ENCODE data around the gene CD47.
A peak's percentile ranks its signal among the peaks of the same experiment; 100 is the strongest.

Gene CD47

GRCh38 chr3:108091498-108092250 lies 843 bp upstream of the CD47 start:
- DNase-seq (ENCODE audit: low spot score), result peak; percentile 41

DNA sequence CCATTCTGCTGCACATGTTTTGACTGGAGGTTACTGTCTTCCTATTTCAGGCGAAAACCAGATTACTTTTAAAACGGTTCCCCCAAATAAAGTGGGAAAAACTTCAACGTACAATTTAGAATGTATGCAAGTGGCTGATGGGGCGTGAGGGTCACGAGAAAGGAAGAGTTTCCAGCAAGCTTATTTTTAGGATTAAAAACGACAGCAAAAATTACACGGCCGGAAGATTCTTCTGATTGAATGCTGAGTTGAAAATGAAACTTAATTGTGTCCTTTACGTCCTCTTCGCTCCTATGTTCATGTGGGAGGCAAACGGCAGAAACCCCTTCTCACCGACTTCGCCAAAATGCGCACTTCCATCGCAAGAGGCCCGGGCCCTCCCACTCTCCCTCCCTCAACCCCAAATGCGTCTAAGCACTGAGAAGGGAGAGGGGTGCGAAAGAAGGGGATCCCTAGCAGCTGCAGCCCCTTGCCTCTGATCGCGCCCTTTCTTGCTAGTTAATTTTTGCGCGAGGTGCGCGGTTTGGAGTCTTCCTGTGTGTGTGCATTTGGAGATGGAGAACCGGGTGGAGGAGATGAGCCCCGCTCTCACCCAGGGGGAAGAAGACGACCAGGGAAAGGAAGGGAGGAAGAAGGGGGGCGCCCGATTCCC lies 656 bp downstream of the CD47 start:
- peak; percentile 42 for DNase-seq (ENCODE audit: low spot score)

DNA sequence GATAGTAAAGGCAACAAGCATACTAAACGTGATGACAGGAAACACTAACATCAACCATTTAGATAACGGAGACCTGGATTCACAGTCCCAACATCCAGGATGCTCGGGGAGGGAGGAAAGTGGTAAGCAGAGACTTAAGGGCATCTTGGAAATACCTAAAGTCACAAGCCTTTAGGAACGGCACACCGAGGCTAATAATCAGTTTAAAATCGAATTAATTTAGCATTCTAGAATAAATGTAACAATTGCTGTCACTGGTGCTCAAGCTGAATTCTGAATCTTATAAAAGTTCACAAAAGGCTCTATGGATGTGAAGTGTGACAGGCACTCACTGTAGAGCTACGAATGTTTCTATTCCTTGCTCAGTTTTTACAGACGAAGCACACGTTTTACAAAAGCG lies 1.3 kb downstream of the CD47 start:
- DNase-seq (ENCODE audit: low spot score), result no peak

DNA sequence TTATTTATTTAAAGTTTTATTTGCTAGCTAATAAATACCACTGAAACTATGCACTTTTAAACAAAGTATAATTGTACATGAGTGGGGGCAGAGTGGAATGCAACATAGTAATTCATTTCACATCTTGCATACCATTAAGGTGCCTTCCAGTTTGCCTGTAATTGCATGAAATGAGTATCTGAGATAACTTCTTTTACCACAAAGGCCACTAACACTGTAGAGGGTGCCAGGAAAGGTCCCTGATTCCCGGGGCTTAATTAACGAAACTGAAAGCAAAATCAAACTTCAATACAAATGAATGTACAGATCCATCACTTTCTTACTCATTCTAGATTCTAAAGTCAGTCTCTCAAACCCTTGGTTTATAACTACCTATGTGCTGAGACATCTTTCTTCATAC lies 2.1 kb downstream of the CD47 start:
- peak; percentile 36 for DNase-seq (ENCODE audit: low spot score)

GRCh38 chr3:108088146-108088545 lies 2.7 kb downstream of the CD47 start:
- DNase-seq (ENCODE audit: low spot score), result no peak

- DNase-seq (ENCODE audit: low spot score), result no peak
Observed at GRCh38 chr3:108086653-108087052, 4.2 kb downstream of the CD47 start.

DNA sequence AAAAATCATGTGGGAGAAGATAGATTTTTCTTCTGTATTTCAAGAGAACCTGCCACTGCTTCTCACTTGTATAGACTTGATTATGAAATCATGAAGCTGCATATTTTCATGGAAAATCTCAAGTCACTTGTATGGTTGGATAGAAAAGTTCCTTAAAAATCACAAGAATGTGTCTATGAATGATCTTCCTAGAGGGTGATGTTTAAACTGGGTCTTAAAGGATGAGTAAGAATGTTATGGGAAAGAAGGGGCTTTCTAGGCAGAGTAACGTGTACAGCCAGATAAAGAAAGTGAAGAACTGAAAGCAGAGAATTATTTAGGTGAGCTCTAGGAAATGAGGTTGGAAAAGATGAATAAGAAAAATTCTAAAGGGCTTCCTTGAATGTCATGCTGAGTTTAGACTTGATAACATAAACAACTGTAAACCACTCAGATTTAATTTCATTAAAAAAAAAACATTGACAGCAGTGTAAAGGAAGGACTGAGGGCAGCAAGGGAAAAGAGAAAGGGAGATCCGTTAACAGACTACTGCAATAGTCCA lies 5.0 kb downstream of the CD47 start:
- no peak for DNase-seq (ENCODE audit: low spot score)

DNA sequence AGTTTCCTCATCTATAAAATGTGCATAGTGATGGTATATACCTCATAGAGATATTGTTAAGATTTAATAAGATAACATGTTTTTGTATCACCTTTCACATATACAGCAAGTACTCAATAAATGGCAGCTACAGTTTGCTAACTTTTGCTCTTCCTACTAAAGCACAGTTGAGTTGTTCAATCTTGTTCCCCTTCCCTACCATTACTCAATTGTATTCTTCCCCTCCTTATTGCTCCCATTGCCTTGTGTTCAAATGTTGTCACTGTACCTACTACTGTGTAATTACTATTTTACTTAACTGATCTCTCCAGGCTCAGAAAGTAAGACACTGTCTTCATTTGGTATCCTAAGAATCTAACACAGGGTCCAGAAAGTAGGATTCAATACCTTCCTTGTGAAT lies 5.5 kb downstream of the CD47 start:
- DNase-seq (ENCODE audit: low spot score), result no peak

DNA sequence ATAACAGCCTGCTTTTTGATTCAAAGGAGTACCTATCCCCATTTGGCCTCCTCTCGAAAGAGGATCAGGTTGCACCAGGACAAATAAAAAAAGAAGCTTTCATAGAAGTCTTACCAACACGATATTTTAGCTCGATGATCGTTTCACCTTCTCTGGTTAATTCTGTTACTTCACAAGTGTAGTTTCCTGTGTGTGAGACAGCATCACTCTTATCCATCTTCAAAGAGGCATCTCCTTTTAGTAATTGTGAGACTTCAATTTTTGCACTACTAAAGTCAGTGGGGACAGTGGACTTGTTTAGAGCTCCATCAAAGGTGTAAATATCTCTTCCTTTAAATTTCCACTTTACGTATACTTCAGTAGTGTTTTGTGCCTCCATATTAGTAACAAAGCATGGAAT lies 11.0 kb downstream of the CD47 start:
- no peak for DNase-seq (ENCODE audit: low spot score)

GRCh38 chr3:108079043-108079442 lies 11.8 kb downstream of the CD47 start:
- no peak for DNase-seq (ENCODE audit: low spot score)

DNA sequence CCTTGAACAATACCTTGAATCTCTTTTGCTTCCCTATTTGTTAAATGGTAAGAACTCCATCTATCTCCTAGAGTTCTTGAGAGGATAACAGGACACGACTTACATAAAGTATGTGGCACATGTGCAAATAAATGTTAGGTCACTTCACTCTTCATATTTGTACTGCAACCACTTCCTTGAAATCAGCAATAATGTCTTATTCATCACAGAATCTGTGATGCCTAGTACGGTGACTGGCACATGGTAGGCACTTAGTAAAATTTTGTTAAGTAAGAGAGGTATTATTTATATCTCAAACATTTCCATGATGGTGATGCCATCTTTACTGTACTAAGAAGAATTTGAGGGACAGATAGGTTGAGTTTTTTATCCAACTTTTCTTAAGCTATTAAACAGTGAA lies 14.3 kb downstream of the CD47 start:
- DNase-seq (ENCODE audit: low spot score), result no peak

- DNase-seq (ENCODE audit: low spot score), result no peak
Observed at GRCh38 chr3:108073764-108074431, 16.9 kb downstream of the CD47 start.

GRCh38 chr3:108071368-108071767 lies 19.5 kb downstream of the CD47 start:
- no peak for DNase-seq (ENCODE audit: low spot score)

GRCh38 chr3:108070356-108070755 lies 20.5 kb downstream of the CD47 start:
- no peak for DNase-seq (ENCODE audit: low spot score)

GRCh38 chr3:108067768-108068167 lies 23.1 kb downstream of the CD47 start:
- no peak for DNase-seq (ENCODE audit: low spot score)

GRCh38 chr3:108065096-108065495 lies 25.7 kb downstream of the CD47 start:
- no peak for DNase-seq (ENCODE audit: low spot score)

DNA sequence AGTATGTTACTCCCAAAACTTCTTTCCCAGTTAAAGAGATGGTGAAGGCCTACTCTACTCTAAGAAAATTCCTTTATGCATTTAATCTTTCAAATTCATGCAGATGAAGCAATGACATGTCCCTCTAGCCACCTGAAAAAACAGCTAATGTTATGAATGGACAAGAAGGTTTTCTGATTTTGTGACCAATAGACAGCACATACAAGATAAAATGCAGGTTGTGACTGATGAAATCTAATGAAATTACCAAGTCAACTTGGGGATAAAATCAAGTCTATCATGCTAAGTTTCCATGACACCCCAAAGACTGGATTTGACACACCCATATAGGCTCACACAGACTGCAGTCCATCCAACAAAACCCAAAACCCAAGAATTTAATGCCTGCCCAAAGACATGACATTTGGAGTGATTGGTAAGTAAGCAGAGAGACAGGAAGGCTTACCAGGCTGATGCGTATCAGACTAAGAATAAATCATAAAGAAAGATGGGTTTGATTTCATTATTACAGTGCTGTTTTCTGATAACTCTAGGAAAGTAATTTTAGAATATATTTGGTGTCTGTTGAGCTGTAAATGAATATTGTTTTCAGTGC lies 26.4 kb downstream of the CD47 start:
- DNase-seq (ENCODE audit: low spot score), result no peak

- no peak for DNase-seq (ENCODE audit: low spot score)
Observed at GRCh38 chr3:108062051-108062450, 28.8 kb downstream of the CD47 start.

DNA sequence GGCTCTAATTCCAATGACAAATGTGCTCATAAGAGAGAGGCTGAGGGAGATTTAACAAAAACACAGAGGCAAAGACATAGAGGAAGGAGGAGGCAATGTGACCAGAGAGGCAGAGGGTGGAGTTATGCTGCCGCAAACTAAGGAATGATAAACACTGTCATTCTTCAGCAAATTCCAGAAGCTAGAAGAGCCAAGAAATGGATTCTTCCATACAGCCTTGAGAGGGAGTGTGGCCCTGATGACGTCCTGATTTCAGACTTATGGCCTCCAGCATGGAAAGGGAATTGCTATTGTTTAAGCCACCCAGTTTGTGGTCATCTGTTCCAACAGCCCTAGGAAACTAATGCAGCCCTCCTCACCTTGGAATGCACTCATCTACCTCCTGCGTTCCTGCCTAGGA lies 30.5 kb downstream of the CD47 start:
- no peak for DNase-seq (ENCODE audit: low spot score)

GRCh38 chr3:108055931-108056330 lies 34.9 kb downstream of the CD47 start:
- DNase-seq (ENCODE audit: low spot score), result no peak

- DNase-seq (ENCODE audit: low spot score), result no peak
Observed at GRCh38 chr3:108054935-108055334, 35.9 kb downstream of the CD47 start.

DNA sequence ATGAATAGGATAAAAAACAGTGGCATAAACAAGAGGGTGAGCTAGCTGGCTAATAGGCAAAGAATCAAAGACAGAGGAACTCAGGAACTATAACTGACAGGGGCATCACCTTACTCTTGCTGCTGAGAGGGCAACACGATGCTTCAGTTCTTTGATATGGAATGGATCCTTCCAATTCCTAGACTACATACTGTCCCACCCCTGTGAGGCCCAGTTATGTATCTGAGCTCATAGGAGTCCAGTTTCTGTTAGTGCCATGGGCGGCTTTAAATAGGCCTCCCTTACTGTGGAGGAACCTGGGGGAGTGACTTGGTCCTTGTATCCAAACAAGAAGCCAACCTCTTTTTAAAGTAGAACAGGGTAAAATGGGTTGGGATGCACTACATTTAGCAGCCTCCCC lies 37.3 kb downstream of the CD47 start:
- DNase-seq (ENCODE audit: low spot score), result no peak

GRCh38 chr3:108053067-108053466 lies 37.8 kb downstream of the CD47 start:
- DNase-seq (ENCODE audit: low spot score), result no peak
